Neural progenitor cell (in vitro differentiated cells): ENCODE data around the gene TPSB2.

Source experiments
- EZH2 ChIP-seq: fragments of 200-600 bp; sonication (generic); IDR thresholded peaks from 2 replicates; pipeline ENCODE4 v1.6.1; 2017; ENCODE audit warnings: antibody characterized with exemption, mild to moderate bottlenecking, moderate library complexity
- TF ChIP-seq, protein P1 (sequence below): fragments of 200-600 bp; sonication (generic); IDR thresholded peaks from 2 replicates; pipeline ENCODE4 v1.5.1; 2017; ENCODE audit warnings: antibody characterized with exemption, mild to moderate bottlenecking

DNA sequence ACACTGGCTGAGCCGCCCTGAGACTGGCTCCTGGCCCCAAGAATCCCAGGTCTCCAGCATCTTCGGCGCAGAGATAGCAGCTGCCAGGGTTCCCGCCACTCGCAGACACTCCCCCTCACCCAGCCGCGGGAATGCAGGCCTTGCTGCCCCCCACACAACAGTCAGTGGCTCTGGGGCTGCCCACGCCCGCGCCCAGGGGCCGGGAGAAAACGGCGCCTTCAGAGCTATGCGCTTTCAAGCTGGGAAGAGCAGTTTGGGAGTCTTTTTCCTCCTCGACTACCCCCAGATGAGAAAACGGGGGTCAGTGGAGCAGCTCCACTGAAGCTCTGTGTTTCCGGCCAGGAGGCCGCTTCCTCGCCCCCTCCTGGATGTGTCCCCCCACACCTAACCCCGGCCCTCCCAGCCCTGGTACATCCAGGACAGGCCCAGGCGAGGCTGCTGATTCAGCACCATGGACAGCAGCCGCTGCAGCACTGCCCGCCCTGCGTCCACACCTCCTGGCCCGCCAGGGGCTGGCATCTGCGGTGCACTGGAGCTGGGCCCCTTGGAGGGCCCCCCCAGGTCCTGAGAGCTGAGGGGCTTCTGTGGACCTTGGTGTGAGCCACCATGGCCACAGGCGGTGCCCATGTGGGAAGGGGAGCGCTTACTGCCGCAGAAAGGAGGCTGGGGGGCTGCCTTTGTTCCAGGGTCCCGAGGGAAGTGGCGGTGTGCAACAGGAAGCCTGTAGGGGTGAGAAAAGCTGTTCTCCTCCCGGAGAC lies 41.4 kb downstream of the TPSB2 start:
- no peak for TF ChIP-seq EZH2
- TF ChIP-seq, protein P1, sequence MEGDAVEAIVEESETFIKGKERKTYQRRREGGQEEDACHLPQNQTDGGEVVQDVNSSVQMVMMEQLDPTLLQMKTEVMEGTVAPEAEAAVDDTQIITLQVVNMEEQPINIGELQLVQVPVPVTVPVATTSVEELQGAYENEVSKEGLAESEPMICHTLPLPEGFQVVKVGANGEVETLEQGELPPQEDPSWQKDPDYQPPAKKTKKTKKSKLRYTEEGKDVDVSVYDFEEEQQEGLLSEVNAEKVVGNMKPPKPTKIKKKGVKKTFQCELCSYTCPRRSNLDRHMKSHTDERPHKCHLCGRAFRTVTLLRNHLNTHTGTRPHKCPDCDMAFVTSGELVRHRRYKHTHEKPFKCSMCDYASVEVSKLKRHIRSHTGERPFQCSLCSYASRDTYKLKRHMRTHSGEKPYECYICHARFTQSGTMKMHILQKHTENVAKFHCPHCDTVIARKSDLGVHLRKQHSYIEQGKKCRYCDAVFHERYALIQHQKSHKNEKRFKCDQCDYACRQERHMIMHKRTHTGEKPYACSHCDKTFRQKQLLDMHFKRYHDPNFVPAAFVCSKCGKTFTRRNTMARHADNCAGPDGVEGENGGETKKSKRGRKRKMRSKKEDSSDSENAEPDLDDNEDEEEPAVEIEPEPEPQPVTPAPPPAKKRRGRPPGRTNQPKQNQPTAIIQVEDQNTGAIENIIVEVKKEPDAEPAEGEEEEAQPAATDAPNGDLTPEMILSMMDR: peak; percentile 8
